Measurements from ENCODE around the gene PRKAR2A. TPM values are rescaled to one million over a fixed set of nuclear protein-coding genes. Genes with fewer than 3 reads are reported as not detected.

The PRKAR2A gene
- total RNA-seq = 30.0 and 34.5 TPM in 2 replicates
- long read RNA-seq, full-length matches to known transcripts = 1 of 2 reads
- long read RNA-seq, partial matches to known transcripts = 0 of 2 reads
- long read RNA-seq, other reads (novel, unspliced or antisense) = 1 of 2 reads

GRCh38 chr3:48847504-48848423 is at the start of gene PRKAR2A:
PRKAR2A (minus strand) TSS chr3:48847874; CDS start chr3:48847596, 278 bp downstream.
- Mint-ChIP-seq H3K36me3 (ENCODE audit: insufficient read depth) (no peaks in the 10 kb centered on the region), H3K9me3 (ENCODE audit: low read depth) (no peaks in the 10 kb centered on the region), H3K27me3 (no peaks in the 10 kb centered on the region), H3K27ac (peak within 1 kb of the TSS; percentile 92), H3K4me3 (ENCODE audit: low read depth) (peak within 1 kb of the TSS; percentile 77), H3K4me1 (ENCODE audit: low read depth) (peaks cover 5% of the 10 kb centered on the region)
- peak; percentile 71 for DNase-seq (ENCODE audit: low spot score, unreplicated experiment)
- TF ChIP-seq, protein P1, sequence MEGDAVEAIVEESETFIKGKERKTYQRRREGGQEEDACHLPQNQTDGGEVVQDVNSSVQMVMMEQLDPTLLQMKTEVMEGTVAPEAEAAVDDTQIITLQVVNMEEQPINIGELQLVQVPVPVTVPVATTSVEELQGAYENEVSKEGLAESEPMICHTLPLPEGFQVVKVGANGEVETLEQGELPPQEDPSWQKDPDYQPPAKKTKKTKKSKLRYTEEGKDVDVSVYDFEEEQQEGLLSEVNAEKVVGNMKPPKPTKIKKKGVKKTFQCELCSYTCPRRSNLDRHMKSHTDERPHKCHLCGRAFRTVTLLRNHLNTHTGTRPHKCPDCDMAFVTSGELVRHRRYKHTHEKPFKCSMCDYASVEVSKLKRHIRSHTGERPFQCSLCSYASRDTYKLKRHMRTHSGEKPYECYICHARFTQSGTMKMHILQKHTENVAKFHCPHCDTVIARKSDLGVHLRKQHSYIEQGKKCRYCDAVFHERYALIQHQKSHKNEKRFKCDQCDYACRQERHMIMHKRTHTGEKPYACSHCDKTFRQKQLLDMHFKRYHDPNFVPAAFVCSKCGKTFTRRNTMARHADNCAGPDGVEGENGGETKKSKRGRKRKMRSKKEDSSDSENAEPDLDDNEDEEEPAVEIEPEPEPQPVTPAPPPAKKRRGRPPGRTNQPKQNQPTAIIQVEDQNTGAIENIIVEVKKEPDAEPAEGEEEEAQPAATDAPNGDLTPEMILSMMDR (IDR thresholded peaks at IDR 0.05; ENCODE audit: unreplicated experiment) = no peak

GRCh38 chr3:48896936-48897335 is 49.3 kb upstream of the PRKAR2A start:
- no peak for DNase-seq (ENCODE audit: low spot score, unreplicated experiment)
- Mint-ChIP-seq H3K27ac (peak overlapping the region; percentile 80), H3K4me3 (ENCODE audit: low read depth) (peak overlapping the region; percentile 35), H3K4me1 (ENCODE audit: low read depth) (peaks cover 15% of the 10 kb centered on the region), H3K36me3 (ENCODE audit: insufficient read depth) (no peaks in the 10 kb centered on the region), H3K27me3 (no peaks in the 10 kb centered on the region), H3K9me3 (ENCODE audit: low read depth) (no peaks in the 10 kb centered on the region)
- TF ChIP-seq, protein P1 (IDR thresholded peaks at IDR 0.05; ENCODE audit: unreplicated experiment) = no peak

- DNase-seq (ENCODE audit: low spot score, unreplicated experiment) = no peak
- Mint-ChIP-seq H3K9me3 (ENCODE audit: low read depth) (no peaks in the 10 kb centered on the region), H3K4me1 (ENCODE audit: low read depth) (peaks cover 15% of the 10 kb centered on the region), H3K27ac (no peak overlapping the region), H3K27me3 (no peaks in the 10 kb centered on the region), H3K36me3 (ENCODE audit: insufficient read depth) (peaks cover 4% of the 10 kb centered on the region), H3K4me3 (ENCODE audit: low read depth) (no peak overlapping the region)
- TF ChIP-seq, protein P1 (IDR thresholded peaks at IDR 0.05; ENCODE audit: unreplicated experiment) = no peak
Measured at GRCh38 chr3:48894516-48894915, 46.8 kb upstream of the PRKAR2A start.

- DNase-seq (ENCODE audit: low spot score, unreplicated experiment) = no peak
- Mint-ChIP-seq H3K9me3 (ENCODE audit: low read depth) (no peaks in the 10 kb centered on the region), H3K36me3 (ENCODE audit: insufficient read depth) (peaks cover 4% of the 10 kb centered on the region), H3K4me1 (ENCODE audit: low read depth) (no peaks in the 10 kb centered on the region), H3K4me3 (ENCODE audit: low read depth) (no peak overlapping the region), H3K27ac (no peak overlapping the region), H3K27me3 (no peaks in the 10 kb centered on the region)
- TF ChIP-seq, protein P1 (IDR thresholded peaks at IDR 0.05; ENCODE audit: unreplicated experiment) = no peak
Measured at GRCh38 chr3:48891606-48892005, 43.9 kb upstream of the PRKAR2A start.

GRCh38 chr3:48885753-48886152 is 38.1 kb upstream of the PRKAR2A start:
- Mint-ChIP-seq H3K36me3 (ENCODE audit: insufficient read depth) (peaks cover 1% of the 10 kb centered on the region), H3K4me3 (ENCODE audit: low read depth) (no peak overlapping the region), H3K4me1 (ENCODE audit: low read depth) (no peaks in the 10 kb centered on the region), H3K27ac (no peak overlapping the region), H3K27me3 (no peaks in the 10 kb centered on the region), H3K9me3 (ENCODE audit: low read depth) (no peaks in the 10 kb centered on the region)
- TF ChIP-seq, protein P1 (IDR thresholded peaks at IDR 0.05; ENCODE audit: unreplicated experiment) = no peak
- no peak for DNase-seq (ENCODE audit: low spot score, unreplicated experiment)
